NCI-H2196 (cell line): Measurements from ENCODE around the gene NOL7.

Experiments
- DNase-seq: peaks from one replicate; lab custom pipeline; 2025; ENCODE audit not compliant: unreplicated experiment; lab: John Stamatoyannopoulos, UW

The NOL7 gene

GRCh38 chr6:13593720-13594119 lies 21.4 kb upstream of the NOL7 start:
- no peak for DNase-seq

DNA sequence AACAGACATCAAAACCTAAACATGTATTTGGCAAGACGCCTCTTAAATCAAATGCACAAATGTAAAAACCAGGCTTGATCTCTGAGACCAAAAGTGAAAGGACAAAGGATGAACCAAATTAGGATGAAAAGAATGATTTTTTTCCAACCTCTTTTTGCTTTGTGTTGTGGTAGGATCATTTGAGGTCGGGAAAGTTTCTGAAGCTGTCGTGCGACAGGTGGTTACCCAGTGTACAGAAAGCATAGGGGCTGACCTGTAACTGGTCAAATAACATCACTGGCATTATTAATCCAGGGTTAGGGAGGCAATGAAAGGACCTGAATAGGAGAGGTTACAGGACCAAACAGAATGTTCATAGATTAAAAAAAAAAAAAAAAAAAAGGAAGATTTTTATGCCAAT lies 18.1 kb upstream of the NOL7 start:
- no peak for DNase-seq

GRCh38 chr6:13600036-13600435 lies 15.1 kb upstream of the NOL7 start:
- DNase-seq, result no peak

DNA sequence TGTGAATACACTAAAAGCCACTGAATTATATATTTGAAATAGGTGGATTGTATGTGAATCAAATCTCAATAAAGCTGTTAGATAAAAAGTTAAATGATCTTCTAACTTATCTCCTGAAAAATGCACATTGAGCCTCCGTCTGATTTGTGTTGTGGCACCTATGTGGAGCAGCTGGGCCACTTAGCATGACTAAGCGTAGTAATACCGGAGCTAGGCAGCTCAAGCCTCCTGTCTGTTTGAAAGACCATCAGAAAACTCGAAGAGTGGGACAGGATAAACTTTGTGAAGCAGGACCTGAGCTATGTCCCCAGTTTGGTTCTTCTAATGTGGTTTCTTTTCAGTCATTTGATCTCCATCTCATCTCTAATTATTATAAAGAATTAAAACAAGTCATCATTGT lies 11.0 kb upstream of the NOL7 start:
- no peak for DNase-seq

DNA sequence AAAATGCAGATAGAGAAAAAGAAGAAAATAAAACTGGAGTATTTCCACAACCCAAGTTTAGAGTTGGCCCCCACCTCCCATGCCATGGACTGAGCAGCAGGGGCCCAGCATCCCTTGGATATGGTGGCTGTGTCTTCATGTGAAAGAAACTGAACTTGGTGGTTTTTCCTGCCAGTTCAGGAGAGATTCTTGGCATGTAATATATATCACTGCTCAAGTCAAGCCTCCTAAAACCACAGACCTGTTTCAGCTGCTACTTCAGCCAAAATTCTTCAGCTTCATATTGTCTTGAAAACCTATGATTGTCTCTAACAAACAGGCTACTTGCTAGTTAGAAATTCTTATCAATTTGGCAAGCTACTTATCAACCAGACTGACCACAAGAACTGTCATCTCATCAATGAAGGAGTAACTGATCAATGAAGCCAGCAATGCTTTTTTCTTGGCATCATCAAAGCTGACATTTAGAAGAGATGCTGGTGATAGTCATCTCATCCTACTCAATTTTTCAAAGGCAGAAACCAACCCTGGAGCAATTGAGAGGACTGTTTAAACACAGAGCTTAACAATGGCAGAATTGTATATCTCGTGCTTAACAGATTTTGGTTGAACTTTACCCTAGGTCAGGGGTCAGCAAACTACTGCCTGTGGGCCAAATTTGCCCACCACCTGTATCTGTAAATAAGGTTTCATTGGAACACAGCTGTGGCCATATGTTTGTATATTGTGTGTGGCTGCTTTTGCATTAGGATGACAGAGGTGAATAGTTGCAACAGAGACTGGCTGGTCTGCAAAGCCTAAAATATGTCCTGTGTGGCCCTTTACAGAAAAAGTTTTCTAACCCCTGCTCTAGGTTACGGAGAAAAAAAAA lies 10.4 kb upstream of the NOL7 start:
- DNase-seq, result no peak

DNA sequence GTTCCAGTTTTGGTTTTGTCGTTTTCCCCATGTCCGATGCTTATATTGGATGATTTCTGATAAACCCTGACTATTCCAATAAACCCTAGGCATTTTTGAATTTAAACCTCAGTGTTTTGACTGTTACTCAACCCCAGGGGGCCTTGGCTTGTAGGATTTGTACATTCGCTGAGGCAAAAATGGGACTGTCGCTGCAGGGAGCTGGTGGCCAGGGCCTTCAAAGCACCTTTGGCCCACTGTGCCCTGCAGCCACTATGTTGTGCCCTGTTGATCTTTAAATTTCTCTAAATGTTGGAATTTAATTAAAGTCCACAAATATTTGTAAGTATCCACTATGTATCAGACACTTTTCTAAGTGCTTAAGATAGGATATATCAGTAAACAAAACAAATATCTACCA lies 9.5 kb upstream of the NOL7 start:
- no peak for DNase-seq

DNA sequence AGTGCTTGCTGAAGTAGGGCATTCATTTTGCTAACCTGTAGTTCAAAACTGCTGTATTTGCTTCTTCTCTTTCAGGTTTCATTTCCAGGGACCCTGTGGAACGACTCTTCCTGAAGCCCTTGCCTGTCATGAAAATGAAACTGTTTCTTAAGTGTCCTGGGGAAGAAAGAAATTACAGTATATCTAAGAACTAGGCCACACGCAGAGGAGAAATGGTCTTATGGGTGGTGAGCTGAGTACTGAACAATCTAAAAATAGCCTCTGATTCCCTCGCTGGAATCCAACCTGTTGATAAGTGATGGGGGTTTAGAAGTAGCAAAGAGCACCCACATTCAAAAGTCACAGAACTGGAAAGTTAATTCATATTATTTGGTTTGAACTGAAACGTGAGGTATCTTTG lies 3.4 kb upstream of the NOL7 start:
- DNase-seq, result no peak

GRCh38 chr6:13613029-13613594 lies 2.0 kb upstream of the NOL7 start:
- DNase-seq, result no peak

GRCh38 chr6:13614126-13614925 lies 809 bp upstream of the NOL7 start:
- no peak for DNase-seq

DNA sequence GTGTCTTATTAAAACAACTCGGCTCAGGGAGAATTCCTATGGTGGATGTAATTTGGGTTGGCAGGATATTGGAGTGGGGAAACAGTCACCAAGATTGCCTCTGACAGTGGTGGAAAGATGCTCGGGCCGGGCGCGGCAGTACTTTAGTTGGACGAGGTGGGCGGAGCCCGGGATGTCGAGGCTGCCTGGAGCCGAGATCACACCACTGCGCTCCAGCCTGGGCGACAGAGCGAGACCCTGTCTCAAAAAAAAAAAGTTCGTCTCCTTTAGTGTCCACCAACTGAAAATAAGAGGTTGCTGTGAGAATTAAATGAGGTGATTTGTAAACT lies 621 bp downstream of the NOL7 start:
- DNase-seq, result peak; percentile 49

DNA sequence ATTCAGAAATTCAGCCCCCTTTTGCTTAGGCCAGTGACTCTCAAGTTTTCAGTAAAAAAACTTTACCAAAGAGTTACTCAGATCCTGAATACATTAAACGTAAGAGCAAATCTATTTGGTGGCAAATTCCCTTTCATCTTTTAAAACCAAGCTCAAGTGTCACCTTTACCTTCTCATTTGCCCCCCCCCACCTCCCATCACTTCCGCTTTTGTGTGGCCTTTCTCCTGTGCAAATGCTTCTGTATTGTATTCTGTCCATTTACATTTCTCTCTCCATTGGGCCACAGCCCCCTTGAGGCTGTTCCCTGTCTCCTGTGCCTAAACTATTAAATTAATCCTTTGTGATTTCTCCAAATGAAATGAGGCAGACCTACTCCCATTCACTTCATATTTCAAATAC lies 1.9 kb downstream of the NOL7 start:
- DNase-seq, result no peak

DNA sequence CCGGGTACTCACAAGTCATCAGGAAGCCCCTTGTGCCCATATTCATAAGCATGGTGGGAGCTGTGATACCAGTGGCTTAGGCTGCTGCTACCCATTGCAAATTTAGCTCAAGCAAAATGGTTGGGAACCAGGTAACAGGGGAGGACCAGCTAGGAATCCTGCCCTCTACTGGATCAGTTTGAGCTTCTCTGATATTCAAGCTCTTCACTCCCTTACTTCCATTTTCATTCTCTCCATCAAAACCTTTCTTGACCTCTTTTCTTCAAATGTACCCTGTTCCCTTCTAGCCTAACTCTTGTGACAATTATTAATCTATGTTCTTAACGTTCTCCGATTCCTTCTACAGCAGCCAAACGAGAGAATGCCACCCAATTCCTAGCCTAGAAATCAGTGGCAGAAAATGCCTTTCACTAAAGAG lies 9.7 kb downstream of the NOL7 start:
- DNase-seq, result peak; percentile 28

DNA sequence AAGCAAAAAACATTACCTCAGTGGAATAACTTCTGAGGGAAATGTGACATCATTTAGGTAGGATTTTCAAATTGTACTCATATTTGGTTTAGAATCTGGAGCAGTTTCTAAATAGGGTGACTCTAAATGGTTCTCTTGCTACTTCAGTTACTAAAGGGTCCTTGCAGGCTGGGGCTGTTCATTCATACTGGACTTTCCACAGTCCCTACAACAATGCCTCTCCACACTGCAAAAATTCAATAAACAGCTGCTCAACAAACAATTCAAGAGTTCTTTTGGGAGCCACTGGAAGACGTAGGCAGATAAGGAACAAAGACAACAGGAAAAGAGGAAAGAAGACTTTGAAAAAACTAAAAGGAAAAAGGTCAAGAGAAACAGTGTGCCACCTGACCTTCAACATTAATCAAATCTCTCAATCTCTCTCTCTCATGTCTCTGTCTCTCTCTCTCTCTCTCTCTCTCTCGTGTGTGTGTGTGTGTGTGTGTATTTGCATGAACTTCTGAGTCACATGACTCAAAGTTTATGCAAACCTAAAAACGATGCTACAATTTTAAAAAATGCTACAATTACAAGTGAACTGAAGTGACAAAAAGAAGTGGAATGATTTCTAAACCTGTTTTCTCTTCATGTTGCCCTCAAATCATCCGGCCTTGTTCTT lies 14.5 kb downstream of the NOL7 start:
- no peak for DNase-seq

DNA sequence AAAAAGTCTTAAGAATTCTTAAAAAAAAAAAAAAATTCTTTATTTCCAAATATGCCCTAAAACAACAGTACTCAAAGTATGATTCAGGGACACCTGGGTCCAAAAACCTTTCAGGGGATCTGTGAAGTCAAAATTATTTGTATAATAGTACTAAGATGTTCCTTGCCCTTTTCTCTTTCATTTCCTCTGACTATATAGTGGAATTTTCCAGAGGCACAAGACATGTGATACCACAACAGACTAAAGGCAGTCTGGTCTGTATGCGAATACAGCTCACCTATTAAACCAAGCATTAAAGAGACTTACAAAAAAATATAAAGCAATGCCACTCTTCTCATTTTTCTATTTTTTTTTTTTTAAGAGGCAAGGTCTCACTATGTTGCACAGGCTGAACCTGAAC lies 15.4 kb downstream of the NOL7 start:
- DNase-seq, result no peak

GRCh38 chr6:13633343-13633742 lies 18.2 kb downstream of the NOL7 start:
- no peak for DNase-seq

DNA sequence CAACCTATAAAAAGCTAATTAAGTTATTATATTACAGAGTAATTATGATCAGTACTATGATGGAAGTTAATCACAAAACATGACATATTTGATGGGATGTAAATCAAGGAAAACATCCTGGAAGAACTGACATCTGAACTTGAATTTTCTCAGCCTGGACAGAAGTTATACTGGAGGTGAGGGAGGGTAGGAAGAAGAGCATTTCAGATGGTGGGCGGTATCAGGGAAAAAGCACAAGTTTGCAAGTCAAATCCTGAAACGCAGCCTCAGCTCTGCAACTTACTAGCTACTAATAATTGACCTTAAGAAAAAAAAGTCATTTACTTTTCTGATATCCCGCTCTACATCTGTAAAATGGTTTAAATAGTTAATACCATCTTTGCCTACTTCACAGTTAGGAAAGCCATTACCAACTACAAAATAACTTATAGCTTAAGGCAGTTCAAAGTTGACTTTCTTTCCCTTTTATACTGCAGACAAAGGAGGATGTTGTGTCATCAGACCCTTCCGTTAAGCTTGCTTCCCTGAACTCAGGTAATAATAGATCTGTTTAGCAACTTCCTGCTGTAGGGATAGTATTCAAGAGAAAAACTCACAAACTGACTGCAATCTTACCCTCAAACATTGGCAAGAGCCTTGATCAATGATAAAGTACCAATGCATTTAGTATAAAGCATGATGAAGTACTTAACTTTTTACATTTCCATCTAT lies 21.0 kb downstream of the NOL7 start:
- DNase-seq, result no peak

DNA sequence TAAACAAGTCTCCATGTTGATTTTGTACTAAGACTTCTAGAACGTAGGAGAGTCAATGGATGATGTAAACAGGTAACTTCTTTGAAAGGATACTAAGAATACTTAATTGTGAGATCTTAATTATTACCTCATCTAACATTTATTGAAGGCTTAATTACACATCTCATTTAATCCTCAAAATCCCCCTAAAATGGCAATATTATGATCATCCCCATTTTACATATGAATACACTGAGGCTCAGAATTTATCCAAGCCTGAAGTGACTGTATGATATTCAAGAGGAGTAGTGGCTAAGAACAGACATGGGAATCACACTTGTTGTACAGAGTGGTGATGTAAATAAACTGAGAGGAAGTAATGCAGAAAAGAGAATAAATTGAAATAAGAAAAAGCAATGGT lies 22.9 kb downstream of the NOL7 start:
- no peak for DNase-seq

GRCh38 chr6:13638626-13639025 lies 23.5 kb downstream of the NOL7 start:
- no peak for DNase-seq

DNA sequence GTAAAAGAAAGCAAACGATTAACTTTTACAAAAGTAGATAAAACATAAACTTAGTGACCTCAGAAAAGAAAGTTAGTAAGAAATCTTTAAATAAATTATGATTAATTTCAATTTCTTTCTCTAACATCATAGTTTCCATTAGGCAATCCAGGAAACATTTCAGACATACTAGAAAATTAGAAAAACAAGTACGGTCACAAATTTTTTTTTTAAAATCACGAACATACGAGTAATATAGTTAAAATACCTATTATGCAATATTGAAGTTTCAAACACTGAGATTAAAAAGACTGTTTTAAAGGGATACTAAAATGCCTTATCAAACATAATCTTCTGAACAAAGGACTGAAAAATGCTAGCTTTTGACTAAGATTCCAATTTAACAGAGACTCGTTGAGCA lies 26.2 kb downstream of the NOL7 start:
- DNase-seq, result no peak

DNA sequence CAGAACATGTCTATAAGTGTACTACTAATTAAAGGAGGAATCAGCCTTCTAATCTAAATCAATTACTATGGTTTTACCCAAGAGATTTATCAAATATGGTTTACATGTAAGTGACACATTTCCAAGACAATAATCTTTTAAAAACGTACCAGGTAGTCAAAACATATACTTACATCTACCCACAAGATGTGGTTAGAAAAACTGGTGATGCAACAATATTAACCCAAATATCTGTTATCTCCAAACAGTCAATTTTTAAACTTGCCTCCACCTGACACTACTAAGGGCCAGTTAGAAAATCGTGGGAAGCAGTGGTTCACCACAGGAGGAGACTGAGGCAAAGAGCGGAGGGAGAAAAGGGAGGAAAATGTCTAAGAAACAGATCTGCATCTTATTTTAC lies 28.0 kb downstream of the NOL7 start:
- no peak for DNase-seq

GRCh38 chr6:13648850-13649249 lies 33.7 kb downstream of the NOL7 start:
- DNase-seq, result peak; percentile 9
